ENCODE measurements around the gene ABCF2.

ABCF2 gene

GRCh38 chr7:151187409-151188251, 39.4 kb downstream of the ABCF2 start:
- no peak overlapping the region for H3K27ac Mint-ChIP-seq
- no peaks in the 10 kb centered on the region for H3K9me3 Mint-ChIP-seq
- H3K27me3 Mint-ChIP-seq, result no peaks in the 10 kb centered on the region
- no peaks in the 10 kb centered on the region for H3K36me3 Mint-ChIP-seq (ENCODE audit: low read depth)
- H3K4me3 Mint-ChIP-seq, result no peak overlapping the region
- no peaks in the 10 kb centered on the region for H3K4me1 Mint-ChIP-seq (ENCODE audit: low read depth)

DNA sequence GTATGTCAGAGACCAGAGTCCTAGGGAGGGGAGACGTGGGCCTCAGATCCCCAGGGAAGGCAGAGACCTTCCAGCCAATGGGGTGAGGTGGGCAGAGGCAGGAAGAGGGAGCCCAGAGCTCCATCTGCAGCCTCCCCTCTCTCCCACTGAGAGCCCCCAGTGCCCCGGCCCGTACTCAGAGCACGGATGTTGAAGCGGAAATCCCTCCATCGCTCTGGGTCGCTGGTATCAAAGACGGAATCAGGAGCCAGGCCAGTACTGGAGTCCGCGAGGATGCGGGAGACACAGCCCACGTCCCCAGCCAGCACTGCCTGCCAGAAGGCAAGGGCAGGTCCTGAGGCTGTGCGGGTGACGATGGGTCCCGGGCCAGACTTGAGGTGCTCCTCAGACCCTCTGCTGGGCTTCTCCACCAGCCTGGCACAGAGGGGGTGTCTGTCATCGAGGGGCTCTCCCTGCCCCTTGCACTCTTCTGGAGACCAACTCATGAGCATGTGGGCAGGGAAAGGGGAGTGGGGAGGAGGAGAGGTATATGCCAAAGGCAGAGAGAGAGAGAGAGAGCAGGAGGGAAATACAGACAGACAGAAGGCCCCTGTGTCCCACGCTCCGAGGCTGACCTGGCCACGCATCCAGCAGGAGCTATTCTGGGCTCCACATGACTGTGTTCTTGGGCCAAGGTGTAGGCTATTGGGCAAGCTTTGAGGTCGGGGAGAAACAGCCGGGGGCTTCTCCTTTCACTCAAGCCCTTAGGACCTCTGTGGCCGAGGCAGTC, 40.2 kb downstream of the ABCF2 start, which contains the start of gene ASB10:
Gene ASB10, minus strand, starts transcription at position 611 of the 769 bp plus-strand sequence. Its CDS starts 120 bp downstream, at position 491.
- Mint-ChIP-seq H3K27ac (no peak within 1 kb of the TSS), H3K27me3 (peaks cover 3% of the 10 kb centered on the region), H3K4me3 (no peak within 1 kb of the TSS), H3K4me1 (ENCODE audit: low read depth) (no peaks in the 10 kb centered on the region), H3K36me3 (ENCODE audit: low read depth) (no peaks in the 10 kb centered on the region), H3K9me3 (no peaks in the 10 kb centered on the region)

GRCh38 chr7:151185762-151186639, 41.0 kb downstream of the ABCF2 start:
- H3K9me3 Mint-ChIP-seq, result no peaks in the 10 kb centered on the region
- H3K36me3 Mint-ChIP-seq (ENCODE audit: low read depth), result no peaks in the 10 kb centered on the region
- H3K27ac Mint-ChIP-seq, result no peak overlapping the region
- H3K4me1 Mint-ChIP-seq (ENCODE audit: low read depth), result no peaks in the 10 kb centered on the region
- H3K27me3 Mint-ChIP-seq, result peaks cover 4% of the 10 kb centered on the region
- no peak overlapping the region for H3K4me3 Mint-ChIP-seq

GRCh38 chr7:151181011-151181431, 46.0 kb downstream of the ABCF2 start:
- Mint-ChIP-seq H3K4me1 (ENCODE audit: low read depth) (no peaks in the 10 kb centered on the region), H3K27ac (no peak overlapping the region), H3K4me3 (no peak overlapping the region), H3K36me3 (ENCODE audit: low read depth) (no peaks in the 10 kb centered on the region), H3K9me3 (no peaks in the 10 kb centered on the region), H3K27me3 (peaks cover 13% of the 10 kb centered on the region)

- Mint-ChIP-seq H3K27me3 (peaks cover 13% of the 10 kb centered on the region), H3K36me3 (ENCODE audit: low read depth) (no peaks in the 10 kb centered on the region)
These were observed 47.1 kb downstream of the ABCF2 start for GRCh38 chr7:151179946-151180345.

DNA sequence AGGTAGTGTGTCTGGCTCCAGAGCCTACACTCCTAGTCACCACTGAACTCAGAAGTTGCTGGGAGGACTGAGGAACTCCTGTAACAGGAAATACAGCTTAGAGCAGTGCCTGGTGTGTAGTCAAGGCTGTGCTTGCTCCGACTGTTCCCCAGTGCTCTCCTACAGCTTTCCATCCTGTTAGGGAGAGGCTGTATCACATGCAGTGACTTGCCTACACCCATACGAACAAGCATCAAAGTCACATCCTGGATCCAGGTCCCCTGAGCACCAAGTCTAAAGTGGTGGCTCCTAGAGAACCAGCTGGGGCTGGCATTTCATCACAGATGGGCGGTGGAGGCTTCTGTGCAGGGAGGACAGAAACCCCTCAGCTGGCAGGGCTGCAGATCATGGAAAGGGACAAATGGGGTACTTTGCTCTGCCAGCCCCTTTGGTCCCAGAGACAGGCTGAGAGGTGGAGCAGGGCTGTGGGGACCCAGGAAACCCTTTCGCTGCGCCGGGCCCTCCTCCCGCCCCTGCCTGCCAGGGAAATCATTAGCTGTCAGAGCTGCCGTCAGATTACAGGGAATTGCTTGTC, 47.6 kb downstream of the ABCF2 start:
- H3K36me3 Mint-ChIP-seq (ENCODE audit: low read depth), result no peaks in the 10 kb centered on the region
- peaks cover 13% of the 10 kb centered on the region for H3K27me3 Mint-ChIP-seq
- H3K9me3 Mint-ChIP-seq, result no peaks in the 10 kb centered on the region
- H3K27ac Mint-ChIP-seq, result no peak overlapping the region
- H3K4me3 Mint-ChIP-seq, result no peak overlapping the region
- no peaks in the 10 kb centered on the region for H3K4me1 Mint-ChIP-seq (ENCODE audit: low read depth)

More at GRCh38 chr7:151179946-151180345, 47.1 kb downstream of the ABCF2 start:
- Mint-ChIP-seq H3K4me1 (ENCODE audit: low read depth) (no peaks in the 10 kb centered on the region), H3K4me3 (no peak overlapping the region), H3K27ac (no peak overlapping the region), H3K9me3 (no peaks in the 10 kb centered on the region)

DNA sequence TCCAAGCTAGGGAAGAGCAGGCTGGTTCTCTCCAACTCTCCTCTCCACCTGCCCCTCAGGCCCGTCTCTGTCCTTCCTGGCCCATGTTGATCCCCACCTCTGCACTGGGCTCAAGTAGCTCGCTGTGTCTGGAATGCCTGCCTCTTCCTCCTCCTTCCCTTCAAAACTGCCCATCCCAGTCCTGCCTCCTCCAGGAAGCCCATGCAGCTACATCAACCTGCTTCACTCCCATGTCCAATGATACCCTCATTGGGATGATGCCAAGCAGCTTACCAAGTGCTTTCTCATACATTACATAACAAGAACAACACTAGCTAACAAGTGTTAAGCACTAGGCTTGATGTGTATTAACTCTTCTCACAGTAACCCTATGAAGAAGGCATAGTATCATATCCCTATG, 48.2 kb downstream of the ABCF2 start:
- no peak overlapping the region for H3K27ac Mint-ChIP-seq
- no peaks in the 10 kb centered on the region for H3K4me1 Mint-ChIP-seq (ENCODE audit: low read depth)
- H3K9me3 Mint-ChIP-seq, result no peaks in the 10 kb centered on the region
- H3K27me3 Mint-ChIP-seq, result peaks cover 15% of the 10 kb centered on the region
- no peaks in the 10 kb centered on the region for H3K36me3 Mint-ChIP-seq (ENCODE audit: low read depth)
- no peak overlapping the region for H3K4me3 Mint-ChIP-seq

GRCh38 chr7:151178236-151178635, 48.8 kb downstream of the ABCF2 start:
- Mint-ChIP-seq H3K27me3 (peaks cover 21% of the 10 kb centered on the region), H3K4me3 (no peak overlapping the region), H3K4me1 (ENCODE audit: low read depth) (no peaks in the 10 kb centered on the region), H3K27ac (no peak overlapping the region), H3K36me3 (ENCODE audit: low read depth) (no peaks in the 10 kb centered on the region), H3K9me3 (no peaks in the 10 kb centered on the region)

DNA sequence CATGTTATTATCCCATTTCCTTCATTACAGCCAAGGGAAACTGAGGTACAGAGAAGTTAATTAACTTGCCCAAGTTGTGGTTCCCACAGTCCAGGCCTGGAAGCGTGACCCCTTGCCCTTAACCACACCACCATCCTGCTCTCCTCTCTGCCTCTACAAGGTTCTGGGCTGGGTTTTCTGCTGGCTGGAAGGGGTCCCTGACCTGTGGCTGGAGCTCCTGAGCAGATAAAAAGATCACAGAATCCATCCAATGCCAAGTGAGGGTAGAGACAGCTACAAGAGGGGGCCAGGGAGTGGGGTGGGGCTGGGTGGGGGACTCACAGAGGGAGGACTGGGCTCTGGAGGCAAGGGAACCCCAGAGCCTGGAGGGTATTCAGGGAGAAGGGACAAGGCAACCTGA, 49.7 kb downstream of the ABCF2 start:
- no peak overlapping the region for H3K27ac Mint-ChIP-seq
- H3K4me1 Mint-ChIP-seq (ENCODE audit: low read depth), result peaks cover 5% of the 10 kb centered on the region
- peaks cover 30% of the 10 kb centered on the region for H3K27me3 Mint-ChIP-seq
- H3K36me3 Mint-ChIP-seq (ENCODE audit: low read depth), result no peaks in the 10 kb centered on the region
- no peaks in the 10 kb centered on the region for H3K9me3 Mint-ChIP-seq
- no peak overlapping the region for H3K4me3 Mint-ChIP-seq

- Mint-ChIP-seq H3K27me3 (peaks cover 32% of the 10 kb centered on the region), H3K9me3 (no peaks in the 10 kb centered on the region), H3K36me3 (ENCODE audit: low read depth) (no peaks in the 10 kb centered on the region), H3K4me1 (ENCODE audit: low read depth) (peaks cover 7% of the 10 kb centered on the region), H3K4me3 (no peak overlapping the region), H3K27ac (no peak overlapping the region)
These were observed 50.6 kb downstream of the ABCF2 start for GRCh38 chr7:151176401-151176800.

DNA sequence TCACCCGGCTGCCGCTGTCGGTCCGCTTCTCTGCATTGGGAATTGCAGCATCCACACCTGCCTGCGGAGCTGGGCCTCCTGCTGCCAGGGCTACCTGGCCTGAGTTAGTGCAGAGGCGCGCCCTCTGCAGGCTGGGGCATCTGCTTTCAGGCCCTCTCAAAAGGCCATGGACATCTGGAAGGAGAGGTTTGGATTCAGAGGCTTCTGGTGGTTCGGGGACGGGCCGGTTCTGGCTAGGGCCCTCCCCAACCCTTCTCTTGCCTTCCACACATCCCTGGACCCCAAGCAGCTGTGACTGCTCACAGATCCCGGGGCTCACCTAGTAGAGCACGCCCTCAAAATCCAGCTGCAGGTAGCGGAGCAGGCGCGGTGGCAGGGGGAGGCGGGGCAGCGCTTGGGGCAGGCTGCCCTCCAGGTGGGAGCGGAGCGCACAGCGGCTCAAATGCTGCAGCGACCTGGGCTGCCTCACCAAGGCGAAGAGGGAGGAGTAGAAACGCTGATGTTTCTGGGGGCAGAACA, 51.2 kb downstream of the ABCF2 start:
- H3K4me1 Mint-ChIP-seq (ENCODE audit: low read depth), result peaks cover 7% of the 10 kb centered on the region
- H3K36me3 Mint-ChIP-seq (ENCODE audit: low read depth), result no peaks in the 10 kb centered on the region
- no peak overlapping the region for H3K4me3 Mint-ChIP-seq
- H3K27ac Mint-ChIP-seq, result no peak overlapping the region
- H3K27me3 Mint-ChIP-seq, result peaks cover 37% of the 10 kb centered on the region
- H3K9me3 Mint-ChIP-seq, result no peaks in the 10 kb centered on the region

DNA sequence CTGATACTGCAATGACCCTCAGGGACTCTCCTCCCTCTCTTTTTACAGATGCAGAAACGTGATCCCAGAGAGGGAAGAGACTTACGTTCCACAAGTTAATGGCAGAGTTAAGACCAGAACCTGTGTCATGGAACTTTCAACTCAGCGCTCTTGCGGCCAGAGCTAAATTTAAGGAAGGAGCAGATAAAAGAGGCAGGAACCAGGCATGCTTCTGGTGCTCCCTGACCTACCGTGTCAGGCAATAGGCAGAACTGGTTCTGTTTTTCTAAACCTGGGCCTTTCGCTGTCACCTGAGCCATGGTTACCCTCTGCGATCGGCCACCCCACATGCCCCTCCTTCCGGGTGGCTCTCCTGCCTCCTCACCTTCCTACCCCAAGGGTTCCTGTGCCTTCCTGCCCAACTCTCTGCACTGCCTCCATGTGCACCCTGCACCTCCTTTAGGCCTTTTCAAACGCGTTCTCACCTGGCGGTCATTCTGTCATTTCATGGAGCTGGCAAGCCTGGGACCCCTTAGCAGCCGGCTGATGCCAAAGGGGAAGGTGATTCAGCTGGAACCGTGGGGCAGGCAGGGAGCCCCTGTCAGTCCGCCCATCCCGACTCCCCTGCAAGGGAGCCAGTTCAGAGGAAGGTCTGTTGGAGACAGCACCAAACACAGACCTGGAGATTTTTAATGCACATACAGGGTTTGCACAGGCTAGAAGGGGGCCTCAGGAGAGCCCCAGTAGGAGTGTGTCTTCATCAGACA, 51.8 kb downstream of the ABCF2 start:
- Mint-ChIP-seq H3K36me3 (ENCODE audit: low read depth) (no peaks in the 10 kb centered on the region), H3K27ac (no peak overlapping the region), H3K4me1 (ENCODE audit: low read depth) (peaks cover 7% of the 10 kb centered on the region), H3K9me3 (no peaks in the 10 kb centered on the region), H3K27me3 (peaks cover 37% of the 10 kb centered on the region), H3K4me3 (no peak overlapping the region)

DNA sequence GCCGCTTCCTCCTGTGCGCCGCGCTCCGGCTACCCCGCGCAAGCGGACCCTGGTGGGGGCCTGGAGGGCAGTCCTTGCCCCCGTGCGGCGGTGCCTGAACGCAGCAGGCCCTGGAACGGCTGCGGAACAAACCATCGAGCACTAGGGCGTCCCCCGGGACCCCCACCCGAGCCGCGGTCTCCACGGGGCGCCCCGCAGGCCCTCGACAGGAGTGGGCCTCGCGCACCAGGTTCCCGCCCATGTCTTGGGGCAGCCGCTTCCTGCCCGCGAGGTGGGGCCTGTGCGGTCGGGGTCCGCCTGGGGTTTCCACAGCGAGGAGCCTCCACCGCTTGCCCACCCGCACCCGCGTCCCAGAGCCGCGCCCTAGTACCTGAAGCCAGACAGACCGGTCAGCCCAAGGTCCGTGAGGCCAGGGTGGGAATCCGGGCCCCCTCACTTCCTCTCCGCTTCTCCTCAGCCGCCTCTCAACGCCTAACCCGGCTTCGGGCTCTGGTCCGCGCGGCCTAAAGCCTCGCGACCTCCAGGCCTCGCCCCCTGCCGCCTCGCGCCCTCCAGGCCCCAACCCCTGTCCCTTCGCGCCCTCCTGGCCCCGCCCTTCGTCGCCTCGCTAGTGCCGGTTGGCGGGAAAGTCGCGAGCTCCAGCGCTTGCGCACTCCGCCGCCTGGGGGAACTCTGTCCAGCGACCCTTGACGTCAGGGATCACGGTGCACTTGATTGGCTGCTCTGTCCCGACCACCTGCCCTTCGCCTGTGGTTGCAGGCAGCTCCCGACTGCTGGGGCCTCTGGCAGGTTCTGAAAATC, 52.6 kb downstream of the ABCF2 start:
- Mint-ChIP-seq H3K4me1 (ENCODE audit: low read depth) (peaks cover 7% of the 10 kb centered on the region), H3K27me3 (peaks cover 44% of the 10 kb centered on the region), H3K27ac (no peak overlapping the region), H3K36me3 (ENCODE audit: low read depth) (no peaks in the 10 kb centered on the region), H3K4me3 (no peak overlapping the region), H3K9me3 (no peaks in the 10 kb centered on the region)
